HepG2 (cell line): ENCODE measurements around the gene HECTD1. TPM values are rescaled to one million over a fixed set of nuclear protein-coding genes. Genes with fewer than 3 reads are reported as not detected.

ENCODE experiments used
- HDAC6 ChIP-seq: fragments of 200-600 bp; sonication (generic); IDR thresholded peaks from 2 replicates; pipeline ENCODE4 v1.7.0; 2017; ENCODE audit warnings: mild to moderate bottlenecking, antibody characterized with exemption, low read length, low read depth
- HMGXB4 ChIP-seq, 2 experiments: sonication (generic) in 1 of 2; formaldehyde crosslinking in 1 of 2; IDR thresholded peaks; 2 replicates each; pipeline versions ENCODE4 v1.4.0 to v1.6.1; 2018 to 2020; ENCODE audit warnings: missing genetic modification reagents in 2 of 2, borderline replicate concordance in 1 of 2, low read depth in 1 of 2, mild to moderate bottlenecking in 1 of 2, missing biosample characterization in 1 of 2
- HNF1B ChIP-seq: sonication (generic); formaldehyde crosslinking; IDR thresholded peaks from 2 replicates; pipeline ENCODE4 v1.5.1; 2020; ENCODE audit warnings: mild to moderate bottlenecking, moderate library complexity, missing genetic modification reagents
- SPEN ChIP-seq: sonication (generic); formaldehyde crosslinking; IDR thresholded peaks from 2 replicates; pipeline ENCODE4 v1.5.1; 2020; ENCODE audit warnings: low read depth, mild to moderate bottlenecking, missing genetic modification reagents
- THRA ChIP-seq: sonication (generic); formaldehyde crosslinking; IDR thresholded peaks from 2 replicates; pipeline ENCODE4 v1.4.0; 2020; ENCODE audit warnings: missing genetic modification reagents, borderline replicate concordance
- TRIM22 ChIP-seq: fragments of 450-650 bp; IDR thresholded peaks from 2 replicates; pipeline ENCODE4 v1.6.1; 2017
- ZNF281 ChIP-seq: sonication (generic); formaldehyde crosslinking; IDR thresholded peaks from 2 replicates; pipeline ENCODE4 v1.4.0; 2020; ENCODE audit warnings: missing genetic modification reagents, borderline replicate concordance
- ZNF816 ChIP-seq: sonication (generic); formaldehyde crosslinking; IDR thresholded peaks from 2 replicates; pipeline ENCODE4 v1.8.0; 2022; ENCODE audit warnings: missing genetic modification reagents, mild to moderate bottlenecking, borderline replicate concordance
- ZSCAN22 ChIP-seq: sonication (generic); formaldehyde crosslinking; IDR thresholded peaks from 2 replicates; pipeline ENCODE4 v1.4.0; 2020; ENCODE audit warnings: mild to moderate bottlenecking, missing genetic modification reagents
- ZSCAN25 ChIP-seq: sonication (generic); formaldehyde crosslinking; IDR thresholded peaks from 2 replicates; pipeline ENCODE4 v1.8.0; 2022; ENCODE audit warnings: mild to moderate bottlenecking, missing genetic modification reagents
- polyA plus RNA-seq, 8 experiments: library from polyadenylated mRNA; depleted of rRNA in 3 of 8; stranded (reverse) in 7 of 8; unstranded in 1 of 8; fragments of >200 nt; fragmentation: Illumina TruSeq in 4 of 8; extraction: Trizol in 4 of 8; gene quantifications; 2 replicates each; pipeline versions ENCODE4 v1.2.1 to v1.2.3, GENCODE V29; 2011 to 2016; ENCODE audit warnings: low read depth in 4 of 8, missing spikeins in 1 of 8, mixed read lengths in 1 of 8; ENCODE audit not compliant: insufficient read depth in 1 of 8
- total RNA-seq, 5 experiments: library from RNA; depleted of rRNA; stranded (reverse); fragments of >200 nt; fragmentation: Illumina TruSeq; extraction: Trizol; gene quantifications; 2 replicates each; pipeline ENCODE4 v1.2.3, GENCODE V29; 2016; ENCODE audit warnings: low read depth in 1 of 5
- TF ChIP-seq, protein P1 (sequence below): sonication (generic); formaldehyde crosslinking; IDR thresholded peaks from 2 replicates; pipeline ENCODE4 v1.9.0; 2022; ENCODE audit warnings: missing genetic modification reagents, mild to moderate bottlenecking, borderline replicate concordance
- TF ChIP-seq, protein P2 (sequence below): sonication (generic); formaldehyde crosslinking; IDR thresholded peaks from 2 replicates; pipeline ENCODE4 v1.8.0; 2022; ENCODE audit warnings: mild to moderate bottlenecking, missing genetic modification reagents, moderate library complexity

The HECTD1 gene
- total and polyA plus RNA-seq, 2 of the 13 experiments (the other 11 are each of a cell fraction or from before 2014, with no cell fraction given), result 312 to 560 TPM

- TF ChIP-seq ZNF281 (CRISPR knock-in tag) (no peak), THRA (CRISPR knock-in tag) (peak; percentile 99), HNF1B (peak; percentile 11; the same call in 1 of the 2 replicates), SPEN (CRISPR knock-in tag) (peak; percentile 57; the same call in 1 of the 2 replicates), HMGXB4 (CRISPR knock-in tag; IDR thresholded peaks at IDR 0.05; ENCODE audit: borderline replicate concordance in 1 of 2, low read depth in 1 of 2) (peak in 1 of 2 experiments; percentile 62; a peak in 1 of 4 replicates), HDAC6 (no peak), TRIM22 (no peak), ZSCAN25 (CRISPR knock-in tag) (no peak), ZSCAN22 (no peak; the same call in 1 of the 2 replicates), ZNF816 (CRISPR knock-in tag) (peak; percentile 93; the same call in 1 of the 2 replicates)
- TF ChIP-seq, protein P1, sequence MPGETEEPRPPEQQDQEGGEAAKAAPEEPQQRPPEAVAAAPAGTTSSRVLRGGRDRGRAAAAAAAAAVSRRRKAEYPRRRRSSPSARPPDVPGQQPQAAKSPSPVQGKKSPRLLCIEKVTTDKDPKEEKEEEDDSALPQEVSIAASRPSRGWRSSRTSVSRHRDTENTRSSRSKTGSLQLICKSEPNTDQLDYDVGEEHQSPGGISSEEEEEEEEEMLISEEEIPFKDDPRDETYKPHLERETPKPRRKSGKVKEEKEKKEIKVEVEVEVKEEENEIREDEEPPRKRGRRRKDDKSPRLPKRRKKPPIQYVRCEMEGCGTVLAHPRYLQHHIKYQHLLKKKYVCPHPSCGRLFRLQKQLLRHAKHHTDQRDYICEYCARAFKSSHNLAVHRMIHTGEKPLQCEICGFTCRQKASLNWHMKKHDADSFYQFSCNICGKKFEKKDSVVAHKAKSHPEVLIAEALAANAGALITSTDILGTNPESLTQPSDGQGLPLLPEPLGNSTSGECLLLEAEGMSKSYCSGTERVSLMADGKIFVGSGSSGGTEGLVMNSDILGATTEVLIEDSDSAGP (CRISPR knock-in tag), result no peak
- TF ChIP-seq, protein P2, sequence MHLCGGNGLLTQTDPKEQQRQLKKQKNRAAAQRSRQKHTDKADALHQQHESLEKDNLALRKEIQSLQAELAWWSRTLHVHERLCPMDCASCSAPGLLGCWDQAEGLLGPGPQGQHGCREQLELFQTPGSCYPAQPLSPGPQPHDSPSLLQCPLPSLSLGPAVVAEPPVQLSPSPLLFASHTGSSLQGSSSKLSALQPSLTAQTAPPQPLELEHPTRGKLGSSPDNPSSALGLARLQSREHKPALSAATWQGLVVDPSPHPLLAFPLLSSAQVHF (CRISPR knock-in tag), result no peak
These were observed 116.5 kb downstream of the HECTD1 start (continued) for GRCh38 chr14:31090883-31091764.
